HCT116 (cell line): ENCODE data around the gene PRPSAP1. TPM values are rescaled to one million over a fixed set of nuclear protein-coding genes. Genes with fewer than 3 reads are reported as not detected.

Experiments used
- ATAC-seq: fragments of 200-7000 bp; cut with Tn5 transposase; 2 replicates; pipeline ENCODE4 v1.9.1; 2020; ENCODE audit warnings: mild to moderate bottlenecking, moderate library complexity
- BruUV-seq: library from RNA; stranded (reverse); fragments of 400-500 nt; replicated peaks from 2 replicates; lab custom pipeline; 2021; lab: Mats Ljungman, UMichigan
- CTCF ChIA-PET: fragments of 300-600 bp; sonication (Branson Sonifier 250); formaldehyde crosslinking; loops from one replicate; lab custom pipeline; 2021; ENCODE audit warnings: antibody characterized with exemption; lab: Charles Lee
- POLR2A ChIA-PET: fragments of 300-600, 350-600 bp; sonication (Branson Sonifier 250); formaldehyde crosslinking; loops from one replicate; lab custom pipeline; 2021; ENCODE audit warnings: antibody characterized with exemption; lab: Charles Lee
- RAD21 ChIA-PET, 2 experiments: fragments of 300-600 bp; sonication (Branson Sonifier 250); formaldehyde crosslinking; loops; one replicate each; lab custom pipeline; 2023; ENCODE audit warnings: low total read pairs in 2 of 2; ENCODE audit not compliant: uncharacterized antibody in 2 of 2, unreplicated experiment in 2 of 2, low non-redundant PET in 1 of 2; lab: Charles Lee
- DNase-seq: peaks from one replicate; pipeline ENCODE4 v3.0.0-alpha.2; 2010; ENCODE audit warnings: low read depth, low spot score
- H2AFZ ChIP-seq: fragments of 200-600 bp; shearing (Covaris generic), sonication (generic); 2 replicates; pipeline ENCODE4 v1.6.1; 2017; ENCODE audit warnings: low read depth, mixed run types, mixed read lengths, antibody characterized with exemption, low read length; ENCODE audit not compliant: poor library complexity, severe bottlenecking
- H3K27ac ChIP-seq: 2 replicates; pipeline ENCODE4 v1.5.1; 2012; ENCODE audit warnings: low read depth, low read length
- H3K27me3 ChIP-seq: fragments of 200-600 bp; sonication (generic); 2 replicates; pipeline ENCODE4 v1.6.1; 2016; ENCODE audit warnings: mixed run types, low read length, mixed read lengths; ENCODE audit not compliant: insufficient read depth
- H3K36me3 ChIP-seq, 2 experiments: fragments of 200-500 bp in 1 of 2; fragments of 200-600 bp in 1 of 2; sonication (Bioruptor generic) in 1 of 2; sonication (generic) in 1 of 2; 2 replicates each; pipeline versions ENCODE4 v1.5.1 to v1.6.1; 2014 to 2016; ENCODE audit warnings: low read length in 2 of 2, inconsistent platforms in 1 of 2, mixed read lengths in 1 of 2, mixed run types in 1 of 2; ENCODE audit not compliant: insufficient read depth in 2 of 2, control insufficient read depth in 1 of 2
- H3K4me1 ChIP-seq, 2 experiments: fragments of 200-600 bp in 1 of 2; sonication (generic) in 1 of 2; 2 replicates each; pipeline versions ENCODE4 v1.5.1 to v1.6.1; 2012 to 2017; ENCODE audit warnings: low read length in 2 of 2, inconsistent platforms in 1 of 2, mild to moderate bottlenecking in 1 of 2, mixed read lengths in 1 of 2, mixed run types in 1 of 2, moderate library complexity in 1 of 2; ENCODE audit not compliant: insufficient read depth in 2 of 2, control insufficient read depth in 1 of 2
- H3K4me2 ChIP-seq: fragments of 200-600 bp; sonication (generic); 2 replicates; pipeline ENCODE4 v1.6.1; 2017; ENCODE audit warnings: mixed run types, low read length, mixed read lengths
- H3K4me3 ChIP-seq, 2 experiments: fragments of 200-600 bp in 1 of 2; sonication (generic) in 1 of 2; replicated peaks in 1 of 2; 2 replicates each; pipeline ENCODE4 v1.5.1; 2011 to 2016; ENCODE audit warnings: low read length in 2 of 2, control low read depth in 1 of 2, low read depth in 1 of 2, mild to moderate bottlenecking in 1 of 2, mixed read lengths in 1 of 2, mixed run types in 1 of 2
- H3K79me2 ChIP-seq: fragments of 200-600 bp; sonication (generic); 2 replicates; pipeline ENCODE4 v1.6.1; 2017; ENCODE audit warnings: mild to moderate bottlenecking, mixed run types, low read length, moderate library complexity, mixed read lengths; ENCODE audit not compliant: insufficient read depth
- H3K9ac ChIP-seq: fragments of 200-600 bp; sonication (generic); 2 replicates; pipeline ENCODE4 v1.6.1; 2016; ENCODE audit warnings: low read length, mixed read lengths
- H3K9me2 ChIP-seq: fragments of 200-600 bp; sonication (generic), shearing (Covaris generic); 2 replicates; pipeline ENCODE4 v1.6.1; 2017; ENCODE audit warnings: mixed run types, mild to moderate bottlenecking, moderate library complexity; ENCODE audit not compliant: insufficient read depth
- H3K9me3 ChIP-seq, 2 experiments: fragments of 200-500 bp in 1 of 2; fragments of 200-600 bp in 1 of 2; sonication (Bioruptor generic) in 1 of 2; sonication (generic) in 1 of 2; 2 replicates each; pipeline ENCODE4 v1.6.1; 2014 to 2017; ENCODE audit warnings: low read length in 2 of 2, mixed read lengths in 2 of 2, inconsistent platforms in 1 of 2, low read depth in 1 of 2, mild to moderate bottlenecking in 1 of 2, mixed run types in 1 of 2, moderate library complexity in 1 of 2; ENCODE audit not compliant: control insufficient read depth in 1 of 2, insufficient read depth in 1 of 2
- H4K20me1 ChIP-seq: fragments of 200-600 bp; sonication (generic), shearing (Covaris generic); 2 replicates; pipeline ENCODE4 v1.6.1; 2017; ENCODE audit warnings: mixed run types, mild to moderate bottlenecking, moderate library complexity; ENCODE audit not compliant: insufficient read depth
- CTCF ChIP-seq, 3 experiments: fragments of 200-600 bp in 1 of 3; sonication (generic) in 1 of 3; IDR thresholded peaks in 2 of 3; conservative IDR thresholded peaks in 1 of 3; 2 replicates each; pipeline ENCODE4 v1.5.1; 2012 to 2017; ENCODE audit warnings: low read depth in 2 of 3, low read length in 2 of 3, antibody characterized with exemption in 1 of 3, borderline replicate concordance in 1 of 3, control low read depth in 1 of 3, mild to moderate bottlenecking in 1 of 3, mixed read lengths in 1 of 3, mixed run types in 1 of 3, moderate library complexity in 1 of 3; ENCODE audit not compliant: insufficient read depth in 1 of 3
- FOSL1 ChIP-seq: IDR thresholded peaks from 2 replicates; pipeline ENCODE4 v1.6.1; 2012; ENCODE audit warnings: low read depth
- POLR2A ChIP-seq: IDR thresholded peaks from 2 replicates; pipeline ENCODE4 v1.7.0; 2011; ENCODE audit warnings: borderline replicate concordance; ENCODE audit not compliant: insufficient read depth, insufficient read length; ENCODE audit errors: extremely low read depth
- ZNF274 ChIP-seq: fragments of 200-500 bp; sonication (Bioruptor generic); IDR thresholded peaks from 2 replicates; pipeline ENCODE4 v1.6.1; 2014; ENCODE audit warnings: mild to moderate bottlenecking, low read depth, low read length, inconsistent platforms
- intact Hi-C: fragments of 100-400 bp; cut with micrococcal nuclease; formaldehyde crosslinking; loops from 2 replicates; pipeline ENCODE4 v1.10.0; 2022
- total RNA-seq: library from RNA; stranded (reverse); gene quantifications from one replicate; pipeline ENCODE4 v1.2.1, GENCODE V29; 2021; ENCODE audit not compliant: unreplicated experiment
- TF ChIP-seq, protein P1 (sequence below): IDR thresholded peaks from 2 replicates; pipeline ENCODE4 v1.6.1; 2012; ENCODE audit warnings: low read depth

Gene PRPSAP1
- total RNA-seq, 1 experiment from 2014 or later: 81.4 TPM

DNA sequence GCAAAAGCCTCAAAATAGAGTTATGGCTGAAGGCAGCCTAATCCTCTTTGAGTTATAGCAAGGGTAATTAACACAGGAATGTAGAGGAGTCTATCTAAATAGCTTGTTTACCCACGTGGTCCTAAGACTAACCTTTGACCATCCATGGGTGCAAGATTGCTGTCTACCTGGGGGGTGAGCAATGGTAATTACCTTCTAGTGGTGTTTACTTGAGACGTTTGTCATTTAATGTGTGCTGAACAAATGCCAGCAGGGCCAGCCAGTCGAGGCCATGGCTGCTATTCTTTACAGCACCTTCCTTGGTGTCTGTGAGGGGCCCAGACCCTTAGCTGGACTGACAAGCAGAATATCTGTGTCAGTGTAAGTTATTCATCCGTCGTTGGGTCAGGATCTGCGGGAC is 13.9 kb upstream of the PRPSAP1 start:
- Histone ChIP-seq H3K9ac (no peak overlapping the region), H3K79me2 (no peaks in the 10 kb centered on the region), H3K36me3 (no peaks in the 10 kb centered on the region), H4K20me1 (no peaks in the 10 kb centered on the region), H3K4me2 (no peak overlapping the region), H2AFZ (no peak overlapping the region), H3K4me3 (no peak overlapping the region), H3K4me1 (peaks cover 10 to 28% of the 10 kb centered on the region in 2 experiments; a peak in 3 of 4 replicates), H3K9me2 (no peaks in the 10 kb centered on the region), H3K9me3 (no peaks in the 10 kb centered on the region), H3K27me3 (no peaks in the 10 kb centered on the region), H3K27ac (no peak overlapping the region)
- no TSS peak for BruUV-seq
- intact Hi-C loops: no loop called here
- no peak for TF ChIP-seq ZNF274
- TF ChIP-seq POLR2A: no peak
- TF ChIP-seq CTCF (IDR thresholded peaks at IDR 0.05 in 2 of 3, conservative IDR thresholded peaks at IDR 0.05 in 1 of 3; ENCODE audit: borderline replicate concordance in 1 of 3, insufficient read depth in 1 of 3, low read depth in 2 of 3, low read length in 2 of 3): no peak
- ATAC-seq (no peak), DNase-seq (no peak)
- CTCF ChIA-PET: no interaction called here
- RAD21 ChIA-PET: no interaction called here
- POLR2A ChIA-PET: no interaction called here

- ChIA-PET POLR2A (interaction anchor here (0.7 to 0.8 kb wide), 2 partner anchors 11 to 19 kb away, joined by 3 read pairs; no protein-coding TSS in a partner anchor), CTCF (interaction anchor here (0.5 to 3.5 kb wide), 23 partner anchors 8 to 258 kb away, joined by 3 to 64 read pairs (median 5); partner anchors contain the start of genes PRPSAP1 and SPHK1), RAD21 (interaction anchor here (1.0 to 2.4 kb wide), 4 partner anchors 18 to 92 kb away, joined by 3 to 9 read pairs (median 3); partner anchors contain the start of gene SPHK1 (in 1 of the 2))
- no peaks in the 10 kb centered on the region for H3K79me2 ChIP-seq
- H3K27ac ChIP-seq: no peak overlapping the region
- H3K4me3 ChIP-seq: no peak overlapping the region
- TF ChIP-seq, protein P1, sequence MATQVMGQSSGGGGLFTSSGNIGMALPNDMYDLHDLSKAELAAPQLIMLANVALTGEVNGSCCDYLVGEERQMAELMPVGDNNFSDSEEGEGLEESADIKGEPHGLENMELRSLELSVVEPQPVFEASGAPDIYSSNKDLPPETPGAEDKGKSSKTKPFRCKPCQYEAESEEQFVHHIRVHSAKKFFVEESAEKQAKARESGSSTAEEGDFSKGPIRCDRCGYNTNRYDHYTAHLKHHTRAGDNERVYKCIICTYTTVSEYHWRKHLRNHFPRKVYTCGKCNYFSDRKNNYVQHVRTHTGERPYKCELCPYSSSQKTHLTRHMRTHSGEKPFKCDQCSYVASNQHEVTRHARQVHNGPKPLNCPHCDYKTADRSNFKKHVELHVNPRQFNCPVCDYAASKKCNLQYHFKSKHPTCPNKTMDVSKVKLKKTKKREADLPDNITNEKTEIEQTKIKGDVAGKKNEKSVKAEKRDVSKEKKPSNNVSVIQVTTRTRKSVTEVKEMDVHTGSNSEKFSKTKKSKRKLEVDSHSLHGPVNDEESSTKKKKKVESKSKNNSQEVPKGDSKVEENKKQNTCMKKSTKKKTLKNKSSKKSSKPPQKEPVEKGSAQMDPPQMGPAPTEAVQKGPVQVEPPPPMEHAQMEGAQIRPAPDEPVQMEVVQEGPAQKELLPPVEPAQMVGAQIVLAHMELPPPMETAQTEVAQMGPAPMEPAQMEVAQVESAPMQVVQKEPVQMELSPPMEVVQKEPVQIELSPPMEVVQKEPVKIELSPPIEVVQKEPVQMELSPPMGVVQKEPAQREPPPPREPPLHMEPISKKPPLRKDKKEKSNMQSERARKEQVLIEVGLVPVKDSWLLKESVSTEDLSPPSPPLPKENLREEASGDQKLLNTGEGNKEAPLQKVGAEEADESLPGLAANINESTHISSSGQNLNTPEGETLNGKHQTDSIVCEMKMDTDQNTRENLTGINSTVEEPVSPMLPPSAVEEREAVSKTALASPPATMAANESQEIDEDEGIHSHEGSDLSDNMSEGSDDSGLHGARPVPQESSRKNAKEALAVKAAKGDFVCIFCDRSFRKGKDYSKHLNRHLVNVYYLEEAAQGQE: no peak
- TF ChIP-seq FOSL1: no peak
- no peak overlapping the region for H3K9ac ChIP-seq
- no peaks in the 10 kb centered on the region for H3K9me2 ChIP-seq
- intact Hi-C loops: no loop called here
- H3K4me1 ChIP-seq: peaks cover 10 to 24% of the 10 kb centered on the region in 2 experiments; a peak in 3 of 4 replicates
- H3K27me3 ChIP-seq: no peaks in the 10 kb centered on the region
- 0 out of 2 replicates have a peak overlapping the region, but pooled peaks have one; percentile 47 for H3K4me2 ChIP-seq
- no TSS peak for BruUV-seq
- ATAC-seq (no peak), DNase-seq (no peak)
- H4K20me1 ChIP-seq: no peaks in the 10 kb centered on the region
- no peaks in the 10 kb centered on the region for H3K36me3 ChIP-seq
- no peaks in the 10 kb centered on the region for H3K9me3 ChIP-seq
- H2AFZ ChIP-seq: no peak overlapping the region
Observed at GRCh38 chr17:76366247-76366646, 12.5 kb upstream of the PRPSAP1 start.
